Kidney (tissue), 14 donors: ENCODE results near the gene SPPL2C. TPM values are rescaled to one million over a fixed set of nuclear protein-coding genes. Genes with fewer than 3 reads are reported as not detected.

ENCODE experiments used
- DNase-seq, 5 donors: peaks; one replicate each; pipeline ENCODE4 v3.0.0-alpha.2; 2013 to 2020
- FAIRE-seq: peaks from 2 replicates; lab custom pipeline; 2012; peaks lifted over from hg19 to GRCh38; lab: Jason Lieb, UNC
- H3K27ac ChIP-seq, 2 donors: one replicate each; pipeline ENCODE4 v1.7.0; 2013; ENCODE audit warnings: low read depth in 2 of 2, low read length in 2 of 2, inconsistent platforms in 1 of 2
- H3K27me3 ChIP-seq: one replicate; pipeline ENCODE4 v1.7.1; 2013; ENCODE audit warnings: low read length, inconsistent platforms; ENCODE audit not compliant: control insufficient read depth, insufficient read depth
- H3K36me3 ChIP-seq, 3 donors: one replicate each; pipeline versions ENCODE4 v1.7.0 to v1.7.1; 2013; ENCODE audit warnings: low read length in 3 of 3, control low read depth in 1 of 3, inconsistent platforms in 1 of 3; ENCODE audit not compliant: insufficient read depth in 3 of 3, control insufficient read depth in 2 of 3
- H3K4me1 ChIP-seq, 3 donors: one replicate each; pipeline versions ENCODE4 v1.7.0 to v1.7.1; 2013; ENCODE audit warnings: low read length in 3 of 3, inconsistent platforms in 1 of 3, low read depth in 1 of 3; ENCODE audit not compliant: control insufficient read depth in 2 of 3, insufficient read depth in 2 of 3
- H3K4me3 ChIP-seq, 3 donors: one replicate each; pipeline versions ENCODE4 v1.7.0 to v1.8.1; 2013; ENCODE audit warnings: low read length in 3 of 3, control low read depth in 1 of 3, inconsistent platforms in 1 of 3
- H3K9ac ChIP-seq, 3 donors: one replicate each; pipeline versions ENCODE4 v1.7.0 to v1.7.1; 2013; ENCODE audit warnings: low read length in 3 of 3, control low read depth in 1 of 3, inconsistent platforms in 1 of 3
- H3K9me3 ChIP-seq, 3 donors: one replicate each; pipeline versions ENCODE4 v1.7.0 to v1.7.1; 2013; ENCODE audit warnings: low read length in 3 of 3, control low read depth in 1 of 3, inconsistent platforms in 1 of 3; ENCODE audit not compliant: control insufficient read depth in 2 of 3, insufficient read depth in 1 of 3
- CTCF ChIP-seq: IDR thresholded peaks from 3 replicates; pipeline ENCODE4 v1.5.1; 2012; ENCODE audit warnings: mild to moderate bottlenecking, moderate library complexity, borderline replicate concordance; ENCODE audit not compliant: insufficient read depth; ENCODE audit errors: extremely low read depth
- intact Hi-C: fragments of 100-400 bp; cut with DNase I; formaldehyde crosslinking; loops from one replicate; pipeline ENCODE4 v1.11.1; 2022
- polyA plus RNA-seq: library from polyadenylated mRNA; stranded (reverse); fragments of 350-450 nt; fragmentation: Illumina TruSeq; extraction: RNeasy Lipid Tissue Mini Kit (QIAGEN cat#74804); gene quantifications from one replicate; pipeline ENCODE4 v1.2.3, GENCODE V29; 2014; ENCODE audit warnings: low read depth, low replicate concordance; ENCODE audit not compliant: insufficient read depth
- total RNA-seq: library from RNA; stranded (reverse); fragmentation: NEBNext Ultra II Directional; extraction: Animal tissue kit (Norgen Biotek cat#: 25700); gene quantifications from one replicate; pipeline ENCODE4 v1.2.1, GENCODE V29; 2021
- donor health status: control.
- donor health status: control.
- donor health status: control.
- donor health status: control.
- donor health status: control.
- donor health status: DM: yes; HTN: yes; CAD: no.
- donor health status: Normal renal cell carcinoma (clear cell type).

The SPPL2C gene
- total and polyA plus RNA-seq, 2 donors from 2014 or later, result not detected

- Histone ChIP-seq H3K36me3 (no peaks in the 10 kb centered on the region), H3K4me3 (no peak overlapping the region), H3K27me3 (no peaks in the 10 kb centered on the region), H3K4me1 (no peaks in the 10 kb centered on the region), H3K27ac (no peak overlapping the region), H3K9ac (no peak overlapping the region), H3K9me3 (no peaks in the 10 kb centered on the region)
- intact Hi-C loops, result no loop called here
- no peak for FAIRE-seq
- no peak for DNase-seq
- no peak for TF ChIP-seq CTCF
These were observed 29.8 kb upstream of the SPPL2C start for GRCh38 chr17:45814622-45815606.

- DNase-seq (no peak), FAIRE-seq (no peak)
- Histone ChIP-seq H3K27ac (no peak overlapping the region), H3K27me3 (no peaks in the 10 kb centered on the region), H3K4me3 (no peak overlapping the region), H3K9me3 (no peaks in the 10 kb centered on the region), H3K9ac (no peak overlapping the region), H3K4me1 (no peaks in the 10 kb centered on the region), H3K36me3 (no peaks in the 10 kb centered on the region)
- no peak for TF ChIP-seq CTCF
- intact Hi-C loops, result no loop called here
These were observed 28.9 kb upstream of the SPPL2C start for GRCh38 chr17:45815752-45816151.

- Histone ChIP-seq H3K4me3 (no peak overlapping the region), H3K36me3 (no peaks in the 10 kb centered on the region), H3K9me3 (no peaks in the 10 kb centered on the region), H3K27ac (no peak overlapping the region), H3K4me1 (no peaks in the 10 kb centered on the region), H3K9ac (no peak overlapping the region), H3K27me3 (no peaks in the 10 kb centered on the region)
- DNase-seq, result no peak
- FAIRE-seq, result no peak
- no peak for TF ChIP-seq CTCF
- intact Hi-C loops, result no loop called here
These were observed 26.6 kb upstream of the SPPL2C start for GRCh38 chr17:45818041-45818440.
